ENCODE measurements around the gene TMEM205.

GRCh38 chr19:11384778-11385129 lies 38.7 kb upstream of the TMEM205 start:
- TF ChIP-seq CTCF (IDR thresholded peaks at IDR 0.05), result no peak
- no peak for TF ChIP-seq POLR2A (IDR thresholded peaks at IDR 0.05)
